SIG-M5 treated with dmso at 0.1 percent for 504 hours (cell line): ENCODE results near the gene GNLY.
"Not testable (repeated sequence)": the region's sequence is repeated elsewhere in the genome, so short reads cannot be mapped to it uniquely, and the experiment has no call there.

Experiments used
- DNase-seq: peaks from one replicate; lab custom pipeline; 2025; ENCODE audit not compliant: unreplicated experiment; lab: John Stamatoyannopoulos, UW

GNLY gene

DNA sequence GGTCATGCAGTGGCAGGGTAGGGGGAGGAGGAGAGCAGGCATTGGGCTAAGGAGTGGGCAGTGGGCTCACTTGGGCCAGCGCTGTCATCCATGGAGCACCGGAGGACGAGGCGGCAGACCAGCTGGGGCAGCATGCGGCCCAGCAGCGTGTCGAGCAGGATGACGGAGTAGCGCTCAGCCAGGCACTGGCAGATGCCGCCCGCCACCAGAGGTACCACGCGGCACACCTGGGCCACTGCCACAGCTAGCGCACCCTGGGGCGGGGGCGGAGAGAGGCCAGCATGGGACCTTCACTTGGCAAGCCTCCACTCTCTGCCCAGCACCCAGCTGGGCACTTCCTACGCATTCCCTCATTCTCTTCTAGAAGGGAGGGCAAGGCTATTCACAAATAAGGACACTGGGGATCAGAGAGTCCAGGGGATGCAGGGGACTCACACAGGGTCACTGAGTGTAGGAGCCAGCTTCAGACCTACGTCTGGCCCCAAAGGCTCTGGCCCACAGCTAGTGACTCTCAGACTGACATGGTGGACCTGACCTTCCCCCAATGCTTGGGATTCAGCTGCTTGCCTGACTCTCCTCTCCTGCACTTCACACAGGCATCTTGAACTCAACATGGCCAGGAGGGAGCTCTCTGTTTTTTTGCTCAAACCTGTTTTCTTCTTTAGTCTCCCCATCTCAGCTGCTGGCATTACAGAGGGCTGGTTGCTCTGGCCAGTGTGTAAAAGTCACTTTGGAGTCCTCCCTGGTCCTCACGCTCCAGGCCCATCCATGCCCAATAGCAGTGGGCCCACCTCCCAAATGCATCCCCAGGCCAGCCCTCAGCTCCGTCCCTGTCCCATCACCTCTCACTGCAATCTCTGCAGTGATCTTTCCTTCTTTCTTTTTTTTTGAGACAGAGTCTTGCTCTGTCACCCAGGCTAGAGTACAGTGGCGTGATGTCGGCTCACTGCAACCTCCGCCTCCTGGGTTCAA, 30.3 kb upstream of the GNLY start:
- no peak for DNase-seq

DNA sequence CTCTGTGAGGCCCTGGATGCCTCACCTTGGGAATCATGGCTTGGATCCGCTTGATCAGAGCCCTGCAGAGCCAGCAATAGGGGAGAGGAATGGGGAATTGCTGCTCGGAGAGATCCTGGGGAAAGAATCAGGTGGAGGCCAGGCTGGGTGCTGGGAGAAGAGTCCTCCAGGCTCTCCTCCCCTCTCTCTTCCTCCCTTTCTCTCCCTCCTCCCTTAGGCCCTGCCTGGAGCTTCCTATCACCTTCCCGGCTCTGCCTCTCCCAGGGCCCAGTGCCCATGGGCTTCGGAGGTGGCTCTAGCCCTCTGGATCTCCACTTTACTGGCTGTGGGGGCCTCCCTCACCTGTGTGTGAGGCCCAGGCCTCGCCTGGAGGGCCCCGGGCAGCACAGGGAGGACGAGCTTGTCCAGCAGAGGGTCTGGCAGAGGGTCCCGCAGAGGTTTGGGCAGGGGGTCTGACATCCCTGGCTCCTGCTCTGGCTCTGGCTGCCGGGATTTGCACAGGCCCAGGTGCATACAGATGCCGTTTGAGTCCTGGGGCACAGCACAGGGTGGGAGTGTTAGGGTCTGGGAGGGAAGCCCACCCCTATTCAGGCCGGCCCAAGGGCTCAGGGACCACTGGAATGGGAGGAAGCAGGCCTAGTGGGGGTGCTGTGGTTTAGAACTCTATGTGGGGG, 28.8 kb upstream of the GNLY start:
- DNase-seq: no peak

DNA sequence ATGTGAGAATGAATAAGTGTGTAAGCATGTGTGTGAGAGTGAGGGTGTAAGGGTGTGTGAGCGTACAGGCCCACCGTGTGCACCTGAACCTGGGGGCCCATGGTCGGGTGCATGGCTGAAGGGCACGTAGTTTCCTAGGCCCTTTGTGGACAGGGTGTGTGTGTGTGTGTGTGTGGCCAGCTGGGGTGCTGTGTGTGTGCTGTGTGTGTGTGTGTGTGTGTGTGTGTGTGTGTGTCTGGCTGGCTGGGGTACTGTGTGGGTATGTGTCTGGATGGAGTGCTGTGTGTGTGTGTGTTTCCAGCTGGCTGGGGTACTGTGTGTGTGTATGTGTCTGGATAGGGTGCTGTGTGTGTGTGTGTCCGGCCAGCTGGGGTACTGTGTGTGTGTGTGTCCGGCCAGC, 28.1 kb upstream of the GNLY start:
- DNase-seq: no peak

DNA sequence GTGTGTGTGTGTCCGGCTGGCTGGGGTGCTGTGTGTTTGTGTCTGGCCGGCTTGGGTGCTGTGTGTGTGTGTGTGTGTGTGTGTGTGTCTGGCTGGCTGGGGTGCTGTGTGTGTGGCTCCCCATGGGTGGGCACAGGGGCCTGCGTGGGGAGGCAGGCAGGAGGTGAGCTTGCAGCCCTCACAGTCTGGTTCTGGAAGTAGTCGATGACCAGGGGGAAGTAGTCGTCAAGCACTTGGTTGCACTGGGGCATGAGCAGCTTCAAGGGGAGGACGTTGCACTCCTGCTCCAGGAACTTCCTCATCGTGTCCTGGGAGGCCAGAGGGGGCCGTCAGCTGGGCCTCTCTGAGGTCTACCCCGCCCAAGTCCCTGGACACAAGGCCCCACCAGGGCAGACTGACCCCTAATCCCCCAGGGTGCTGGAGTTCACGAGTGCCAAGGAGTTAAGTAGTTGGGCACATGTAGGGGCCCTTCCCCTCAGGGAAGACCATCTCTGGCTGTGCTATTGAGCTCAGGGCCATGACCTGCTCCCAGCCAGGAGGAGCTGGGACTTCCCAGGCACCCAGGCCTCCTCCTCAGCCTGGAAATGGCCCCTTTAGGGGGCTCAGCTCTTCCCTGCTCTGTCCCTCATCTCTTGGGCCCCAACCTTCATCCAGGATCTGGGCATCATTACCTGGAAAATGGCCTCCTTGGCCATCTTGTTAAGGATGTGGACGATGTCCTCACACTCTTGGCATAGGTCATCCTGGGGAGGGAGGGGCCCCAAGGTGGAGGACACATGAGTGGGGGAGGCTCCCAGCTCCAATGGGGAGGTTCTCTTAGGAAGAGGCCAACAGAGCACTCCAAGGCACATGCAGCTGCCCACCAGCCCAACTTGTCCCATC, 27.5 kb upstream of the GNLY start:
- DNase-seq: peak; percentile 22

DNA sequence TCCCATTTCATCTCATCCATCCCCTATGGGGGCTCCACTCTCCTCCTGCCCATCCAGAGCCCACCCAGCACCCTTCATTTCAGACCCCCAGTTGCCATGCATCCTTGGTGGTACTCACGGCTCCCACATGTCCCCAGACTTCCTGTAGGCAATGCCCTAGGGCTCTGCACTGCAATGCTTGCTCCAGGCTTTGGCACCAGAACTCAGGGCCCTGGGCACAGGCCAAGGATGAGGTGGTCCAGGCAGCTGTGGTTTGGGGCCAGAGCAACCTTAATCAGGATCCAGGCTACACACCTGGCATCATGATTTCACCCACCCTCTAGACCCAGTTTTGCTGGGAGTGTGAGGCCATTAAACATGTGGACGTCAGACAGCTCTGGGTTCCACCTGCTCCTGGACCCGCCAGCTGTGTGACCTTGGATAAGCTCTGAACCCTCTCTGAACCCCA, 26.6 kb upstream of the GNLY start:
- no peak for DNase-seq

DNA sequence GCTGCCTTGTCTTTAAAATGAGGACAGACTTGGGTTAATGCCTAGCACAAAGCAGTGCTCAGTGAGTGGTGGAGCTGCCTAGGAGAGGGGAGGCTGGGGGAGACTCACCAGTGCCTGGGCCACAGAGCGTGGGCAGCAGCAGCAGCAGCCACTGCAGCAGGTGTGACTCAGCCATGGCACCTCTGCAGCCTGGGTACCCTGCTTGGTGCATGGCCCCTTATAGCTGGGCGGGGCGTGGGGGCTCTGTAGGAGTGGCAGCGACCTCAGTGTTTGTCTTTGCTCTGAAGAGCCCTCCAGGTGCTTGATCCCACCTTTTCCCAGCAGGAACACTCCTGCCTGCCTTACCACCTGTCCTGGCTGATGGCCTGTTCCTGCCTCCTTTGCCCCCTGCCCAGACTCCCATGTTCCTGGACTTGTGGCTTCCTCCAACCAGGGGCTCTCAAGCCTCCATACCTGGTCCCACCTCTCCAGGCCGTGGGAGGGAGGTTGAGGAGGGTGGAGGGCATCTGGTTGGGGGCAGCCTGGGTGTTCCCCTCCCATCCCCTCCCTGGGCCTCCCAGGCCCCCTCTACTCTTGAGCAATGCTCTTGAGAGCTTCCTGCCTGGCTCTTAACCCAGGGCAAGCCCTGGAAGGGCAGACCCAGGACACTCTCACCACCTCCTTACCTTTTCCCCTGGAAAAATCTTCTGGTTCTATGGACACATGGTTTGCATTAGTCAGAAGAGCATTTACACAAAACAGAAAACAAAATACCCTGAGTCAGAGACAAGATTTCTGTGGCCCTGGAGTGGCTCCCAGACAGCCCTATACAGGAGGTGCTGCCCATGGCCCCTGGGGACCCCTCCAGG, 25.9 kb upstream of the GNLY start, which contains the start of gene SFTPB:
SFTPB (minus strand) TSS at position 191 of the 848 bp plus-strand sequence; CDS start at position 175, 16 bp downstream.
- no peak for DNase-seq

DNA sequence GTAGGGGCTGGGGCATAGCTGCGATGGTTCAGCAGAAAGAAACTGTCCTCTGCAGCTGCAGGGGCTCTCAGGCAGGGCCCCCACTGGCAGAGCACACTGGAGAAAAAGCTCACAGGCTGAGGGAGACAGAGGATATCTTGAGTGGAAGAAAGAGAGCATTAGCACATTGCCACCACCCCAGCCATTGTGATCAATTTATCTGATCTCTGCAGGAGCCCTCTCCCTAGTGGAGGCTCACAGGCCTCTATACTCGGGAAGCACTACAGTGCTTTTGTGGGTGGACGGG, 25.4 kb upstream of the GNLY start:
- DNase-seq: no peak

DNA sequence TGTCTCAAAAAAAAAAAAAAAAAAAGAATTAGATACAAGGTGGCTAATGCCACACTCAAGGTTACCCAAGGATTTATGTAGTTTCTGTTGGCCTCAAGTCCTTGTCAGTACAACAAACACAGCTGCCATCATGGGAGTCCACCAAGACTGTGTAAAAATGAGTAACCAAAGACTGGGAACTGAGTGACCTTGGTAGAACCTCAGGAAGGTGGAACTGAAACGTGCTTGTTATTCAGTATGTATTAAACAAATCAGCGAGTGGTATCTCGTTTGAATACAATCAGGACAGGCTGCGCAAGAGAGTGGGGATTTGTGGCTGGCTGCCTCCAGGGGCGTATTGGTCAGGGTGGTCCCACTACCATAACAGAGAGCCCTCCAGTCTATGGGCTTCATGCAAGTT, 24.6 kb upstream of the GNLY start:
- DNase-seq: no peak

DNA sequence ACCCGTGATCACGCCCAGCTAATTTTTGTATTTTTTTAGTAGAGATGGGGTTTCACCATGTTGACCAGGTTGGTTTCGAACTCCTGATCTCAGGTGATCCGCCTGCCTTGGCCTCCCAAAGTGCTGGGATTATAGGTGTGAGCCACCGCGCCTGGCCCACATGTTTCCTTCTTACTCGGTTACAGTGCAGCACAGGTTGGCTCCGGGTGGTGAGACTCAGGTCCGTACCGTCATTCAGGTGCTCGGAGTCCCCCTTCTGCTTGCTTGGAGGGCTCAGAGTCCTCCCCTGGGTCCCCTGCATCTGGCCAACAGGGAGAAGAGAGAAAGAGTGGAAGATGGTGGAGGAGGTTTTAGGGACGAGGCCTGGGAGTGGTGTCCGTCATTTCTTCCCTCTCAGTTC, 23.7 kb upstream of the GNLY start:
- DNase-seq: not testable (repeated sequence)

DNA sequence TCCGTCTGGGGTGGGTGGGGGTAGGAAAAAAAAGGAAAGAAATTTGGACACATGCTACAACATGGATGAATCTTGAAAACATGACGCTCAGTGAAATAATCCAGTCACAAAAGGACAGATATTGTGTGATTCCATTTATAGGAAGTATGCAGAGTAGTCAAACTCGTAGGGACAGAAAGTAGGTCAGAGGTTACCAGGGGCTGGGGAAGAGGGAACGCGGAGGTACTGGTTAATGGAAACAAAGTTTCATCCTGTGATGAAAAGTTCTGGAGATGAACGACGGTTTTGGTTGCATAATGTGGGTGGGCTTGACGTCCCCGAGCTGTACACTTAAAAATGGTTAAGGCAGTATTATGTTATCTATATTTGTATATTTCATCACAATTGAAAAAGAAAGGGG, 21.7 kb upstream of the GNLY start:
- DNase-seq: peak; percentile 97

DNA sequence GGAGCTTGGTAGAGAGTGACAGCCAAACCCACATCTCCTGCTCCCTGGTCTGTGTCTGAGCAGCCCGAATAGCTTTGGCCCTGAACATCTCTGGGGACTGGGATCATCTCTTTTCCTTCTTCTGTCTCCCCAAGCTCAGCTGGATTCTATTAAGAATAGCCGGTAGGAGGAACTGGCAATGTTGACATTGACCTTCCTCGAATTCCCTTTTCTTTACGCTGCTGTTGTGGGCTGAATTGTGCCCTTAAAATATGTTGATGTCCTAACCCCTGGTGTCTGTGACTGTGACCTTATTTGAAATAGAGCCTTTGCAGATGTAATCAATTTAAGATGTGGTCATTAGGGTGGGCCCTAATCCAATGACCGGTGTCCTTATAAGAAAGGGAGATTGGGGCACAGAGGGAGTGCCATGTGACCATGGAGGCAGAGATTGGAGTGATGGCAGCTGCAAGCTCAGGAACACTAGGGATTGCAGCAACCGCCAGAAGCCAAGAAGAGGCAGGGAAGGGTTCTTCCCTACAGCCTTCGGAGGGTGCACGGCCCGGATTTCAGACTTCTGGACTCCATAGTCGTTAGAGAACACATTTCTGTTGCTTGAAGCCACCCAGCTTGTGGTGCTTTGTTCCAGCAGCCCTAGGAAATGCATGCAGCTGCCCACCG, 20.3 kb upstream of the GNLY start:
- no peak for DNase-seq

DNA sequence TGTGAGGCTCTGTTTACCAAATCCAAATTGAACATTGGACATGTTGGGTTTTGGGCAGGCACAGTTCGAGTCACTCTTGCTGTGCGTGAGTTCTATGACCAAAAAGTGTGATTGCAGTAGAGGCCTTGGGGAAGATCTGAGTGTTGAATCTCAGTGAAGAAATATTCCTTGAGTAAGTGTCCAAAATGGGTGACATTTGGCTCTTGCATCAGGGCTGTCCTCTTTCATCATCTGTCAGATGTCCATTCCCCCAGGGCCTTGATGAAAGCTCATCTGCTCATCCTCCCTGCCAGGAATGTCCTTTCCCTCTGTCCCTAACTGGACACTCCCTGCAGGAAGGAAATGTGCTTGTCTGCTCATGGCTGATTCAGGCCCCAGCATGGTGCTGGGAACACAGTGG, 19.7 kb upstream of the GNLY start:
- DNase-seq: peak; percentile 54

DNA sequence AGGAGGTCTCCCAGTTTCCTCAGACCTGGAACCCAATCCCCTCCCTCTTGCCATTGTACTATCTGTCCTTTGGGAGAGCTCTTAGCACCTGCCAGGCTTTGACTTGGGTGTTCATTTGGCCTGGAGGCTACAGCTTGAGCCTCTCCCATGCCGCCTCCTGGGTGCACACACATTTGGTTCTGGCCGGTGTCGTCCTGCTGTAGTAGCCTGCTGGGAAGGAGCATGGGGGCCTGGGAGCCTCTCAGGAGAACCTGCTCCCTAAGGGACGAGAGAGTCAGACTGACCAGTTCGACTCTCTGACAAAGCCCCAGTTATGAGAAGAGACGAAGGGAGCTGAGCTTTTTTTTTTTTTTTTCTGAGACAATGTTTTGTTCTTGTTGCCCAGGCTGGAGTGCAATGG, 18.7 kb upstream of the GNLY start:
- no peak for DNase-seq

DNA sequence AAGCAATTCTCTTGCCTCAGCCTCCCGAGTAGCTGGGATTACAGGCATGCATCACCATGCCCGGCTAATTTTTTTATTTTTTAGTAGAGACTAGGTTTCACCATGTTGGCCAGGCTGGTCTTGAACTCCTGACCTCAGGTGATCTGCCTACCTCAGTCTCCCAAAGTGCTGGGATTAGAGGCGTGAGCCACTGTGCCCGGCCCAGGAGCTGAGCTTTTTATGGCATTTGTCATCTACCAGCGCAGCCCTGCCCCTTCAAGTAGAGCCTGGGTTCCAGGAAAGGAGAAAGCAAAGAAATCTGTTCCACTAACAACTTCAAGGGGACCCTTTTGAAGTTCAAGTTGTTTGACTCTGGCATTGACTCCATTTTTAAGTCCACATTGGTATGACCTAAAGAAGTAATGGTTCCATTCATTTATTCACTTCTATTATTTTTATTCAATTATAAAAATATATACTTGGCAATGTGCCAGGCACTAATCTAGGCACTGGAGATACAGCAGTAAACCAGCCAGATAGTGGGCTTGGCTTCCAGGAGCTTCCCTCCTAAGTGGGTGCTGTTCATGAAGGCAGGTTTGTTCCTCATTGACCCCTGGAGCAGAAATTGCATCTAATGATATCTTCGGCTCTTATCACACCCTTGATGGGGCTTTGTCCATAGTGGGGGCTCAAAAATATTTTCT, 18.2 kb upstream of the GNLY start:
- DNase-seq: no peak

DNA sequence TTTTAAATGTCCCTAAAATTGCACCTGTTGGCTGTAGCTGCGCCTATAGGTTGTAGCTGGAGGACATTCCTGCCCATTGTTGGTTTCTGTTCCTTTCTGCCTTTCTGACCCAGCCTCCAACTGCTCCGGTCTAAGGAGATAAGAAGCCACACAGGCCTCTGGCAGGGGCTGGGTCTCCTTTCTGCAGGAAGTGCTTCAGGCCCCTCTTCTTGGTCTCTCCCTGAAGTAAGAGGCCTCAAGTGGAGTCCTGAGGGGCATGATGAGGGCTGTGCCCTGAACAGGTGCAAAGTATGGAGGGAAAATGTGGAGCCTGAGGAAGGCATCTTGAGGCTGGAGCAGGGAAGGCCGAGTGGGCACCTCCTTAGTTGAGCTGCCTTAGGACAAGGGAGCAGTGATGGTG, 15.8 kb upstream of the GNLY start:
- no peak for DNase-seq

DNA sequence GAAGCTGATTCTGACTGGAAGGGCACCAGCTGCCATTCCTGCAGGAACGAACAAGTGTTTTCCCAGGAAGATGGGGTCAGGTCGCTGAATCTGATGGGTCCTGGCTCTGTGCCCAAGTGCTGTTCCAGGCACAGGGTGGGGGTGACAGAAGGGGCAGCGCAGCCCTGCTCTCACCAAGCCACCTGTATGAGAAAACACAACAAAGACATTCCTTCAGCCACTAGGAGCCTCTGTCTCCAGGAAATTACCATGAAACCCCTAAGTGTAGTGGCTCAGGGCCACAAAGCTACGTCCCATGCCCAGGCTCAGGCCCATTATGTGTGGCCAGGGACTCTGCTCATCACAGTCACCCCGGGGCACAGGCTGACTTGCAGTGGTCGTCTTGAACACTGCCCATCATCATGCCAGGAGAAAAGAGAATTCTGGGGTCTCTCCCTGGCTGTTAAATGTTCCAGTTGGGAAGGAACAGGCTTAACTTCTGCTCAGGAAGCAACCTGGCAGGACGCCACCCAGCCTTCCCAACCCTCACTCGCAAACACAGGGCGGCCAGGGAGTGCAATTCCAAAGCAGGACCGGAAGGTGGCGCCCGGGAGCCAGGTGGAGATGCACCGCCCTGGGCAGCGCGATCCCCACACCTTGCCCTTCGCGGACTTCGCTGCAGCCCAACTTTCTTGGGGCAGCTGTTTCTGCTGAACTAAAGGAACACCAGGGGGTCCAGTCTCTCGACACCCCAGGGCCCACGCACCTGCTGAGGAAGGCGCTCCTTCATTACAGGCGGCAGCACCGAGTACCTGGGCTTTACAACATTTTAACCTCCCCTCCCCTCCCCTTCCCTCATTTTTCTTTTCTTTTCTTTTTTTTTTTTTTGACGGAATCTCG, 15.1 kb upstream of the GNLY start:
- DNase-seq: peak; percentile 45

DNA sequence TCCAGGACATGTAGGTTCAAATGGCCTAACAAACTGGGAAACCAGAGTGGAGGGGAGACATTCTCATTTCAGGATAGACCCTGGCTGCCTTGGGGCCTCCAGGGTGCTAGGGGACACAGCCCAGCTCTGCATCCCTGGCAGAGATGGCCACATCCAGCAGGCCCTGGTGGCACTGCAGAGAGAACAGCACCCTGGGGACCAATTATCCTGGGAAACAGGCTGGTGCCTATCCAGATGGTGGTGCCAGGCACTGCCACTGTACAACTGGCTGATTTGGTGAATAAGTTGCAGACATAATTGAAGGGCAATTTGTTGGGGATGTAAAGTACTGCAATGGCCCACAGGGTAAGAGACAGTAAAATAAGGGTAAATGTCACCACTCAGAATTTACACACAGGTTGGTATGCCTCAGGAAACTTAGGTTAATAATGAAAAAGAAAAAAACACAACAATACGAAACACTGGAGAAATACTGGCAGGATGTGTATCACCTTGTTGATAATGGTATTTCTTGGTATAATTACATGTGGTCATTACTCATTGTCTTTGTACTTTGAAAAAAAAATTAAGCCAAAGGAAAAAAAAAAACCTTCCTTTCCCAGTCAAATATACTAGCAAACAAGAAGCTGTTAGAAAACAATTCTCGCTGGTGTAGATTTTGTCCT, 13.3 kb upstream of the GNLY start:
- DNase-seq: no peak

DNA sequence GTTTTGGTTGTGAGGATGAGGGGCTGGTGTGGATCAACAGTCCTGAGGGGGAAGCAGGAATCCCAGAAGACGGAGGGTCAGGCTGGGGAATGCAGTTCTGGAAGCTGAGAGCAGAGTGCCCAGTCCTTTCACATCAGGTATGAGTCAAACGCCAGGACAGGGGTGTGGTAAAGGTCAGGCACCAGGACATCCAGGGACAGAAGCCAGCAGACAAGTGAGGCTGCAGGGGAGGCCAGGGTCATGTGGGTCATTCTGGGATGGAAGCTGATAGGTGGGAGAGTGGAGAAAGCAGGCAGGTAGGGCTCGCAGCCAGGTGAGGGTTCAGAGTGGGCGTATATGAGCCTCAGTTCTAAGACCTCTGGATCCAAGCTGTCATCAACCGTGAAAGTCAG, 12.8 kb upstream of the GNLY start:
- no peak for DNase-seq
